K562 (cell line): Measurements from ENCODE around the gene LIFR. TPM values are rescaled to one million over a fixed set of nuclear protein-coding genes. Genes with fewer than 3 reads are reported as not detected.

ENCODE experiments used
- ATAC-seq: fragments of 200-7000 bp; cut with Tn5 transposase; 3 replicates; pipeline ENCODE4 v1.9.1; 2020; ENCODE audit warnings: moderate library complexity
- BruUV-seq: library from RNA; stranded (reverse); fragments of 400-500 nt; replicated peaks from 2 replicates; lab custom pipeline; 2021; lab: Mats Ljungman, UMichigan
- CTCF ChIA-PET: fragments of 300-600 bp; formaldehyde crosslinking; extraction: SDS; loops from one replicate; lab custom pipeline; 2021; ENCODE audit warnings: low intra/inter-chr PET ratio; lab: Yijun Ruan, JAX
- POLR2A ChIA-PET: fragments of 300-600, 350-650 bp; sonication (Branson Sonifier 250); formaldehyde crosslinking; extraction: SDS; loops from one replicate; lab custom pipeline; 2021; ENCODE audit warnings: antibody characterized with exemption, inconsistent platforms; lab: Yijun Ruan, JAX
- DNase-seq, 4 experiments: peaks; one replicate each; pipeline versions ENCODE4 v3.0.0 to v3.0.0-alpha.2; 2011 to 2018; ENCODE audit warnings: low spot score in 3 of 4, mixed read lengths in 3 of 4; ENCODE audit errors: extremely low read depth in 1 of 4
- FAIRE-seq: peaks from 2 replicates; lab custom pipeline; 2011; peaks lifted over from hg19 to GRCh38; lab: Jason Lieb, UNC
- H2AFZ ChIP-seq: 2 replicates; pipeline ENCODE4 v1.6.0; 2011; ENCODE audit warnings: low read depth, low read length, control low read depth, inconsistent platforms
- H3K27ac ChIP-seq: fragments of 200-600 bp; 3 replicates; pipeline ENCODE4 v1.8.0; 2011; ENCODE audit warnings: low read depth, mild to moderate bottlenecking, control low read depth, inconsistent platforms, low read length, moderate library complexity, mixed read lengths; ENCODE audit errors: extremely low read depth
- H3K27me3 ChIP-seq, 2 experiments: fragments of 300-600 bp in 1 of 2; 2 replicates in 1 of 2; 3 replicates in 1 of 2; pipeline versions ENCODE4 v1.6.0 to v1.8.0; 2011; ENCODE audit warnings: inconsistent platforms in 2 of 2, low read length in 2 of 2, mild to moderate bottlenecking in 1 of 2, mixed read lengths in 1 of 2, moderate library complexity in 1 of 2; ENCODE audit not compliant: control insufficient read depth in 2 of 2, insufficient read depth in 2 of 2
- H3K36me3 ChIP-seq: fragments of 300-600 bp; 3 replicates; pipeline ENCODE4 v1.8.0; 2011; ENCODE audit warnings: mild to moderate bottlenecking, low read length, inconsistent platforms; ENCODE audit not compliant: control insufficient read depth, insufficient read depth
- H3K4me1 ChIP-seq, 2 experiments: fragments of 200-600 bp in 1 of 2; replicated peaks in 1 of 2; 2 replicates in 1 of 2; 3 replicates in 1 of 2; pipeline versions ENCODE4 v1.5.1 to v1.8.0; 2011; ENCODE audit warnings: inconsistent platforms in 2 of 2, low read length in 2 of 2, mild to moderate bottlenecking in 1 of 2, mixed read lengths in 1 of 2, moderate library complexity in 1 of 2; ENCODE audit not compliant: control insufficient read depth in 2 of 2, insufficient read depth in 2 of 2
- H3K4me2 ChIP-seq: 2 replicates; pipeline ENCODE4 v1.6.1; 2011; ENCODE audit warnings: low read length, control low read depth, inconsistent platforms, mixed read lengths; ENCODE audit not compliant: insufficient read depth
- H3K4me3 ChIP-seq: fragments of 200-600 bp; sonication (generic), shearing (Covaris generic); 2 replicates; pipeline ENCODE4 v1.5.1; 2016; ENCODE audit warnings: control low read depth, inconsistent platforms
- H3K79me2 ChIP-seq: fragments of 200-600 bp; 3 replicates; pipeline ENCODE4 v1.8.0; 2011; ENCODE audit warnings: low read length, inconsistent platforms; ENCODE audit not compliant: control insufficient read depth, insufficient read depth
- H3K9ac ChIP-seq, 2 experiments: 2 replicates each; pipeline versions ENCODE4 v1.6.0 to v1.6.1; 2011; ENCODE audit warnings: low read depth in 2 of 2, low read length in 2 of 2, control low read depth in 1 of 2, inconsistent platforms in 1 of 2, mild to moderate bottlenecking in 1 of 2, mixed read lengths in 1 of 2; ENCODE audit not compliant: insufficient read depth in 1 of 2
- H3K9me1 ChIP-seq: one replicate; pipeline ENCODE4 v1.6.0; 2011; ENCODE audit warnings: inconsistent platforms, mild to moderate bottlenecking, low read length, moderate library complexity; ENCODE audit not compliant: control insufficient read depth, insufficient read depth
- H3K9me3 ChIP-seq: replicated peaks from 2 replicates; pipeline ENCODE4 v1.5.1; 2011; ENCODE audit warnings: low read depth, low read length, inconsistent platforms; ENCODE audit not compliant: control insufficient read depth, insufficient read depth
- H4K20me1 ChIP-seq: replicated peaks from 2 replicates; pipeline ENCODE4 v1.6.1; 2011; ENCODE audit warnings: low read length, inconsistent platforms, mixed read lengths; ENCODE audit not compliant: control insufficient read depth, insufficient read depth
- BRD9 ChIP-seq: fragments of 450-650 bp; IDR thresholded peaks from 2 replicates; pipeline ENCODE4 v1.6.1; 2018; ENCODE audit warnings: low read depth; ENCODE audit not compliant: partially characterized antibody
- CCAR2 ChIP-seq: fragments of 200-400 bp; formaldehyde crosslinking; IDR thresholded peaks from 2 replicates; pipeline ENCODE4 v1.6.1; 2017; ENCODE audit warnings: mild to moderate bottlenecking, low read depth, low read length
- CHD1 ChIP-seq: fragments of 200-600 bp; sonication (generic); IDR thresholded peaks from one replicate; pipeline ENCODE4 v1.6.1; 2012; ENCODE audit warnings: mild to moderate bottlenecking, moderate library complexity, low read length, inconsistent platforms
- ETS2 ChIP-seq: IDR thresholded peaks from 2 replicates; pipeline ENCODE4 v1.6.1; 2016; ENCODE audit warnings: borderline replicate concordance, missing genetic modification characterization, mild to moderate bottlenecking, moderate library complexity, missing compliant biosample characterization; ENCODE audit not compliant: poor library complexity, severe bottlenecking
- KAT8 ChIP-seq: fragments of 450-650 bp; IDR thresholded peaks from 2 replicates; pipeline ENCODE4 v1.6.1; 2016; ENCODE audit warnings: low read depth, mild to moderate bottlenecking
- KLF16 ChIP-seq: IDR thresholded peaks from 2 replicates; pipeline ENCODE4 v1.6.1; 2016; ENCODE audit warnings: antibody characterized with exemption
- MIER1 ChIP-seq: fragments of 450-650 bp; IDR thresholded peaks from 2 replicates; pipeline ENCODE4 v1.6.1; 2016; ENCODE audit warnings: antibody characterized with exemption, mild to moderate bottlenecking, low read depth
- MYNN ChIP-seq, 2 experiments: sonication (generic); formaldehyde crosslinking in 1 of 2; IDR thresholded peaks; 2 replicates each; pipeline versions ENCODE4 v1.5.0 to v1.6.1; 2016 to 2020; ENCODE audit warnings: antibody characterized with exemption in 1 of 2, missing genetic modification reagents in 1 of 2
- NR2F6 ChIP-seq: fragments of 450-650 bp; formaldehyde crosslinking; IDR thresholded peaks from 2 replicates; pipeline ENCODE4 v1.4.0; 2020; ENCODE audit warnings: mild to moderate bottlenecking
- PTRF ChIP-seq: fragments of 450-650 bp; IDR thresholded peaks from 2 replicates; pipeline ENCODE4 v1.6.1; 2016; ENCODE audit warnings: mild to moderate bottlenecking, missing genetic modification characterization, missing compliant biosample characterization
- RCOR1 ChIP-seq, 2 experiments: IDR thresholded peaks; 2 replicates each; pipeline ENCODE4 v1.6.1; 2012; ENCODE audit warnings: low read depth in 2 of 2, low read length in 2 of 2, borderline replicate concordance in 1 of 2, improper control_type of control experiment in 1 of 2
- ZBED1 ChIP-seq: IDR thresholded peaks from 2 replicates; pipeline ENCODE4 v1.6.1; 2014
- ZBTB17 ChIP-seq: fragments of 450-650 bp; formaldehyde crosslinking; IDR thresholded peaks from 2 replicates; pipeline ENCODE4 v1.4.0; 2020; ENCODE audit warnings: mild to moderate bottlenecking
- ZFPM2 ChIP-seq: fragments of 250-450 bp; sonication (Bioruptor Pico); IDR thresholded peaks from 2 replicates; pipeline ENCODE4 v1.5.1; 2022; ENCODE audit warnings: mild to moderate bottlenecking
- ZKSCAN3 ChIP-seq: fragments of 250-450 bp; sonication (Bioruptor Pico); IDR thresholded peaks from 2 replicates; pipeline ENCODE4 v1.4.0; 2020
- ZNF134 ChIP-seq: fragments of 250-450 bp; sonication (Bioruptor Pico); conservative IDR thresholded peaks from 2 replicates; pipeline ENCODE4 v1.4.0; 2020
- ZNF644 ChIP-seq: fragments of 200-800 bp; sonication (Bioruptor generic); IDR thresholded peaks from 2 replicates; pipeline ENCODE4 v1.6.1; 2016; ENCODE audit warnings: low read depth, missing genetic modification characterization, missing compliant biosample characterization
- WGBS: fragments of 100-300 bp; shearing (Covaris generic); methylation state at CpG from one replicate; pipeline ENCODE4 v1.1.6; 2016; ENCODE audit warnings: low coverage, mixed read lengths; ENCODE audit not compliant: insufficient coverage; ENCODE audit errors: missing lambda C conversion rate; 5-methylcytosine and 5-hydroxymethylcytosine counted together
- in situ Hi-C: fragments of 300-500 bp; cut with MboI; formaldehyde crosslinking; loops from 4 replicates; pipeline ENCODE4 v1.15.0; 2018; ENCODE audit warnings: inconsistent platforms, mixed read lengths
- intact Hi-C: fragments of 100-400 bp; cut with micrococcal nuclease; formaldehyde crosslinking; loops from 2 replicates; pipeline ENCODE4 v1.14.2; 2022
- polyA plus RNA-seq, 8 experiments: library from polyadenylated mRNA; depleted of rRNA in 4 of 8; stranded (reverse) in 5 of 8; unstranded in 3 of 8; fragments of >200 nt; fragmentation: Nextera tagmentation in 2 of 8; fragmentation: Illumina TruSeq in 1 of 8; extraction: Ambion mirVana in 2 of 8; extraction: Trizol in 1 of 8; gene quantifications; 2 replicates each; pipeline versions ENCODE4 v1.2.1 to v1.2.3, GENCODE V29; 2011 to 2014; ENCODE audit warnings: inconsistent platforms in 1 of 8, missing spikeins in 1 of 8
- total RNA-seq, 7 experiments: library from RNA; depleted of rRNA in 6 of 7; stranded (reverse); fragments of >200 nt in 6 of 7; fragmentation: Illumina TruSeq in 2 of 7; extraction: Trizol in 2 of 7; gene quantifications; 2 replicates each; pipeline versions ENCODE4 v1.2.1 to v1.2.3, GENCODE V29; 2011 to 2021; ENCODE audit warnings: low replicate concordance in 1 of 7

Gene LIFR
- total and polyA plus RNA-seq, 9 of the 15 experiments (the other 6 are each of a cell fraction or from before 2014, with no cell fraction given) = 0.43 to 5.7 (median 3.3) TPM

GRCh38 chr5:38447786-38448185 lies 108.7 kb downstream of the LIFR start:
- CTCF ChIA-PET = no interaction called here

GRCh38 chr5:38447056-38447455 lies 109.4 kb downstream of the LIFR start:
- Histone ChIP-seq H3K27me3 (peaks cover 8 to 49% of the 10 kb centered on the region in 2 experiments; a peak in 4 of 5 replicates), H3K27ac (no peak overlapping the region), H4K20me1 (no peaks in the 10 kb centered on the region), H3K79me2 (no peaks in the 10 kb centered on the region), H3K36me3 (no peaks in the 10 kb centered on the region), H3K9me3 (no peaks in the 10 kb centered on the region), H3K4me3 (no peak overlapping the region), H2AFZ (no peak overlapping the region), H3K4me1 (peaks cover 0 to 6% of the 10 kb centered on the region in 2 experiments; a peak in 1 of 5 replicates), H3K9me1 (no peaks in the 10 kb centered on the region), H3K9ac (no peak overlapping the region), H3K4me2 (no peak overlapping the region)
- CTCF ChIA-PET = no interaction called here
- BruUV-seq = no TSS peak
- POLR2A ChIA-PET = no interaction called here
- no peak for TF ChIP-seq NR2F6 (CRISPR knock-in tag)
- no peak for TF ChIP-seq CCAR2
- no peak for TF ChIP-seq MYNN (IDR thresholded peaks at IDR 0.05)
- TF ChIP-seq MYNN (CRISPR knock-in tag; IDR thresholded peaks at IDR 0.05) = no peak
- TF ChIP-seq ZFPM2 (CRISPR knock-in tag) = no peak
- TF ChIP-seq KAT8 = no peak
- no peak for TF ChIP-seq RCOR1 (IDR thresholded peaks at IDR 0.05; ENCODE audit: borderline replicate concordance in 1 of 2, low read depth in 2 of 2, low read length in 2 of 2)
- no peak for TF ChIP-seq BRD9
- TF ChIP-seq ZBED1 = no peak
- TF ChIP-seq ETS2 (tag) = no peak
- no peak for DNase-seq
- ATAC-seq = no peak
- in situ Hi-C loops (no loop called here), intact Hi-C loops (loop anchor here (10.0 kb wide), 1 partner anchor 638 kb away; no protein-coding TSS in a partner anchor)
- FAIRE-seq = no peak
- 24% methylated on average over 2 of the region's 2 CpGs for WGBS

More at GRCh38 chr5:38447786-38448185, 108.7 kb downstream of the LIFR start:
- no peaks in the 10 kb centered on the region for H4K20me1 ChIP-seq
- no peak overlapping the region for H3K9ac ChIP-seq
- in situ Hi-C loops (no loop called here), intact Hi-C loops (loop anchor here (10.0 kb wide), 1 partner anchor 637 kb away; no protein-coding TSS in a partner anchor)
- no peaks in the 10 kb centered on the region for H3K9me3 ChIP-seq
- H3K9me1 ChIP-seq = no peaks in the 10 kb centered on the region
- H3K36me3 ChIP-seq = no peaks in the 10 kb centered on the region
- POLR2A ChIA-PET = interaction anchor here (1.6 kb wide), 1 partner anchor 216 kb away, joined by 5 read pairs; no protein-coding TSS in a partner anchor
- 6% methylated on average over 5 of the region's 5 CpGs for WGBS
- H3K4me3 ChIP-seq = no peak overlapping the region
- H3K4me1 ChIP-seq = peaks cover 0 to 6% of the 10 kb centered on the region in 2 experiments; a peak in 1 of 5 replicates
- ATAC-seq (no peak), FAIRE-seq (no peak), DNase-seq (no peak)
- H2AFZ ChIP-seq = no peak overlapping the region
- H3K4me2 ChIP-seq = no peak overlapping the region
- TF ChIP-seq ZBTB17 (CRISPR knock-in tag) = no peak
- TF ChIP-seq ZNF644 (tag) = no peak
- TF ChIP-seq KLF16 = no peak
- TF ChIP-seq ZNF134 = no peak
- no peak for TF ChIP-seq ZKSCAN3 (CRISPR knock-in tag)
- TF ChIP-seq MIER1 = no peak
- TF ChIP-seq CHD1 = no peak
- no peak for TF ChIP-seq PTRF (tag)
- peaks cover 10 to 53% of the 10 kb centered on the region in 2 experiments; a peak in 4 of 5 replicates for H3K27me3 ChIP-seq
- H3K79me2 ChIP-seq = no peaks in the 10 kb centered on the region
- no TSS peak for BruUV-seq
- H3K27ac ChIP-seq = no peak overlapping the region
